SJSA1 (cell line): Measurements from ENCODE around the gene ASB15. TPM values are rescaled to one million over a fixed set of nuclear protein-coding genes. Genes with fewer than 3 reads are reported as not detected.

Source experiments
- DNase-seq, 2 experiments: peaks; one replicate each; pipeline ENCODE4 v3.0.0-alpha.2; 2015 to 2020; ENCODE audit warnings: low spot score in 2 of 2, low read depth in 1 of 2
- H3K27ac ChIP-seq: fragments of 250-450 bp; sonication (Bioruptor Pico); 2 replicates; pipeline ENCODE4 v1.5.1; 2020; ENCODE audit warnings: mild to moderate bottlenecking, moderate library complexity
- H3K27me3 ChIP-seq: fragments of 250-450 bp; sonication (Bioruptor Pico); replicated peaks from 2 replicates; pipeline ENCODE4 v1.5.1; 2020; ENCODE audit warnings: mild to moderate bottlenecking, moderate library complexity
- H3K36me3 ChIP-seq: fragments of 250-450 bp; sonication (Bioruptor Pico); 2 replicates; pipeline ENCODE4 v1.5.1; 2020; ENCODE audit warnings: mild to moderate bottlenecking
- H3K4me1 ChIP-seq: fragments of 250-450 bp; sonication (Bioruptor Pico); replicated peaks from 2 replicates; pipeline ENCODE4 v1.6.1; 2021; ENCODE audit warnings: mild to moderate bottlenecking
- H3K4me3 ChIP-seq: fragments of 250-450 bp; sonication (Bioruptor Pico); 2 replicates; pipeline ENCODE4 v1.5.1; 2020; ENCODE audit warnings: mild to moderate bottlenecking
- H3K9me3 ChIP-seq: fragments of 250-450 bp; sonication (Bioruptor Pico); replicated peaks from 2 replicates; pipeline ENCODE4 v1.5.1; 2020; ENCODE audit warnings: mild to moderate bottlenecking
- total RNA-seq: library from RNA; depleted of rRNA; stranded (reverse); fragments of >200 nt; shearing (Covaris generic); gene quantifications from 2 replicates; pipeline ENCODE4 v1.2.3, GENCODE V29; 2014

ASB15 gene
- total RNA-seq, 1 experiment from 2014 or later = 1.0 TPM

- no peaks in the 10 kb centered on the region for H3K9me3 ChIP-seq
- no peak for DNase-seq
- H3K27ac ChIP-seq = no peak overlapping the region
- peaks cover 5% of the 10 kb centered on the region for H3K4me1 ChIP-seq
- H3K27me3 ChIP-seq = no peaks in the 10 kb centered on the region
- no peak overlapping the region for H3K4me3 ChIP-seq
- H3K36me3 ChIP-seq = no peaks in the 10 kb centered on the region
Measured at GRCh38 chr7:123653162-123653561, 51.5 kb downstream of the ASB15 start.

- no peak within 1 kb of the TSS for H3K27ac ChIP-seq
- H3K4me1 ChIP-seq = no peaks in the 10 kb centered on the region
- no peaks in the 10 kb centered on the region for H3K36me3 ChIP-seq
- no peak within 1 kb of the TSS for H3K4me3 ChIP-seq
- no peaks in the 10 kb centered on the region for H3K27me3 ChIP-seq
- H3K9me3 ChIP-seq = no peaks in the 10 kb centered on the region; the same call in 1 of the 2 replicates
- DNase-seq = no peak
Measured at GRCh38 chr7:123655614-123656013, 54.0 kb downstream of the ASB15 start, which contains the start of gene LMOD2. Gene LMOD2 (plus strand): TSS chr7:123655866. CDS start chr7:123655964, 98 bp downstream.

- Histone ChIP-seq H3K4me1 (no peaks in the 10 kb centered on the region), H3K27me3 (no peaks in the 10 kb centered on the region), H3K4me3 (no peak overlapping the region), H3K36me3 (no peaks in the 10 kb centered on the region), H3K27ac (no peak overlapping the region), H3K9me3 (no peaks in the 10 kb centered on the region; the same call in 1 of the 2 replicates)
- no peak for DNase-seq
Measured at GRCh38 chr7:123656544-123657303, 55.1 kb downstream of the ASB15 start.

- DNase-seq = no peak
- Histone ChIP-seq H3K27ac (no peak overlapping the region), H3K9me3 (no peaks in the 10 kb centered on the region; the same call in 1 of the 2 replicates), H3K27me3 (no peaks in the 10 kb centered on the region), H3K4me1 (no peaks in the 10 kb centered on the region), H3K36me3 (no peaks in the 10 kb centered on the region), H3K4me3 (no peak overlapping the region)
Measured at GRCh38 chr7:123657304-123657685, 55.7 kb downstream of the ASB15 start.

GRCh38 chr7:123658023-123658422, 56.4 kb downstream of the ASB15 start:
- no peaks in the 10 kb centered on the region for H3K4me1 ChIP-seq
- H3K36me3 ChIP-seq = no peaks in the 10 kb centered on the region
- DNase-seq = no peak
- H3K9me3 ChIP-seq = no peaks in the 10 kb centered on the region; the same call in 1 of the 2 replicates
- H3K27ac ChIP-seq = no peak overlapping the region
- no peak overlapping the region for H3K4me3 ChIP-seq
- H3K27me3 ChIP-seq = no peaks in the 10 kb centered on the region

- Histone ChIP-seq H3K27me3 (no peaks in the 10 kb centered on the region; the same call in 1 of the 2 replicates), H3K27ac (no peak overlapping the region), H3K4me1 (no peaks in the 10 kb centered on the region), H3K4me3 (no peak overlapping the region), H3K9me3 (no peaks in the 10 kb centered on the region; the same call in 1 of the 2 replicates), H3K36me3 (no peaks in the 10 kb centered on the region)
- DNase-seq = no peak
Measured at GRCh38 chr7:123660514-123661354, 59.1 kb downstream of the ASB15 start.

- no peaks in the 10 kb centered on the region; the same call in 1 of the 2 replicates for H3K9me3 ChIP-seq
- no peak overlapping the region for H3K27ac ChIP-seq
- H3K36me3 ChIP-seq = no peaks in the 10 kb centered on the region
- no peaks in the 10 kb centered on the region for H3K4me1 ChIP-seq
- H3K4me3 ChIP-seq = no peak overlapping the region
- H3K27me3 ChIP-seq = no peaks in the 10 kb centered on the region; the same call in 1 of the 2 replicates
- no peak for DNase-seq
Measured at GRCh38 chr7:123661765-123662164, 60.1 kb downstream of the ASB15 start.

GRCh38 chr7:123662293-123662692, 60.7 kb downstream of the ASB15 start:
- DNase-seq = no peak
- Histone ChIP-seq H3K27ac (no peak overlapping the region), H3K9me3 (no peaks in the 10 kb centered on the region; the same call in 1 of the 2 replicates), H3K36me3 (no peaks in the 10 kb centered on the region), H3K27me3 (no peaks in the 10 kb centered on the region; the same call in 1 of the 2 replicates), H3K4me1 (no peaks in the 10 kb centered on the region), H3K4me3 (no peak overlapping the region)

- Histone ChIP-seq H3K27ac (no peak overlapping the region), H3K4me1 (no peaks in the 10 kb centered on the region), H3K9me3 (no peaks in the 10 kb centered on the region; the same call in 1 of the 2 replicates)
Measured at GRCh38 chr7:123662755-123663154, 61.1 kb downstream of the ASB15 start.

GRCh38 chr7:123663200-123663599, 61.6 kb downstream of the ASB15 start:
- no peak for DNase-seq
- Histone ChIP-seq H3K36me3 (no peaks in the 10 kb centered on the region), H3K27me3 (no peaks in the 10 kb centered on the region; the same call in 1 of the 2 replicates), H3K9me3 (no peaks in the 10 kb centered on the region; the same call in 1 of the 2 replicates), H3K4me3 (no peak overlapping the region), H3K4me1 (no peaks in the 10 kb centered on the region), H3K27ac (no peak overlapping the region)

More at GRCh38 chr7:123662755-123663154, 61.1 kb downstream of the ASB15 start:
- Histone ChIP-seq H3K4me3 (no peak overlapping the region), H3K36me3 (no peaks in the 10 kb centered on the region), H3K27me3 (no peaks in the 10 kb centered on the region; the same call in 1 of the 2 replicates)
- no peak for DNase-seq

GRCh38 chr7:123665157-123665556, 63.5 kb downstream of the ASB15 start:
- H3K36me3 ChIP-seq = no peaks in the 10 kb centered on the region
- no peak overlapping the region for H3K27ac ChIP-seq
- peaks cover 2% of the 10 kb centered on the region; the same call in 1 of the 2 replicates for H3K27me3 ChIP-seq
- H3K4me3 ChIP-seq = no peak overlapping the region
- DNase-seq = no peak
- no peaks in the 10 kb centered on the region for H3K4me1 ChIP-seq
- no peaks in the 10 kb centered on the region for H3K9me3 ChIP-seq

- H3K9me3 ChIP-seq = no peaks in the 10 kb centered on the region
- no peak for DNase-seq
- peaks cover 2% of the 10 kb centered on the region; the same call in 1 of the 2 replicates for H3K27me3 ChIP-seq
- no peak overlapping the region for H3K27ac ChIP-seq
- H3K36me3 ChIP-seq = no peaks in the 10 kb centered on the region
- H3K4me1 ChIP-seq = no peaks in the 10 kb centered on the region
- H3K4me3 ChIP-seq = no peak overlapping the region
Measured at GRCh38 chr7:123665896-123666295, 64.3 kb downstream of the ASB15 start.

- Histone ChIP-seq H3K36me3 (no peaks in the 10 kb centered on the region), H3K9me3 (no peaks in the 10 kb centered on the region), H3K27ac (no peak overlapping the region), H3K4me1 (no peaks in the 10 kb centered on the region), H3K27me3 (peaks cover 2% of the 10 kb centered on the region; the same call in 1 of the 2 replicates), H3K4me3 (no peak overlapping the region)
- no peak for DNase-seq
Measured at GRCh38 chr7:123666492-123666891, 64.9 kb downstream of the ASB15 start.
